Parathyroid adenoma (tissue), 2 donors: ENCODE measurements around the gene PRKAR1A.

Source experiments
- H2AFZ ChIP-seq: fragments of 300-600 bp; sonication (generic); one replicate; pipeline ENCODE4 v1.7.0; 2017; ENCODE audit warnings: antibody characterized with exemption, mild to moderate bottlenecking
- H3K27ac ChIP-seq: fragments of 300-600 bp; sonication (generic); one replicate; pipeline ENCODE4 v1.7.0; 2017
- H3K27me3 ChIP-seq: fragments of 300-600 bp; sonication (generic); one replicate; pipeline ENCODE4 v1.7.0; 2017; ENCODE audit warnings: low read length; ENCODE audit not compliant: control insufficient read depth, insufficient read depth
- H3K36me3 ChIP-seq: fragments of 300-600 bp; sonication (generic); one replicate; pipeline ENCODE4 v1.7.0; 2017; ENCODE audit warnings: low read length; ENCODE audit not compliant: control insufficient read depth, insufficient read depth
- H3K4me1 ChIP-seq: fragments of 300-600 bp; sonication (generic); one replicate; pipeline ENCODE4 v1.7.0; 2017; ENCODE audit warnings: control low read depth
- H3K4me2 ChIP-seq: fragments of 300-600 bp; sonication (generic); one replicate; pipeline ENCODE4 v1.7.0; 2017; ENCODE audit warnings: low read length
- H3K4me3 ChIP-seq: fragments of 300-600 bp; sonication (generic); one replicate; pipeline ENCODE4 v1.7.0; 2017; ENCODE audit warnings: low read depth, low read length
- H3K79me2 ChIP-seq: fragments of 300-600 bp; sonication (generic); one replicate; pipeline ENCODE4 v1.7.0; 2017; ENCODE audit warnings: control low read depth
- H3K9ac ChIP-seq: fragments of 300-600 bp; sonication (generic); one replicate; pipeline ENCODE4 v1.7.0; 2017; ENCODE audit warnings: mild to moderate bottlenecking
- H3K9me3 ChIP-seq: fragments of 300-600 bp; sonication (generic); one replicate; pipeline ENCODE4 v1.7.0; 2017; ENCODE audit warnings: low read length; ENCODE audit not compliant: control insufficient read depth
- CTCF ChIP-seq: fragments of 300-600 bp; sonication (generic); IDR thresholded peaks from one replicate; pipeline ENCODE4 v1.7.0; 2017; ENCODE audit warnings: antibody characterized with exemption, mild to moderate bottlenecking
- donor health status: primary hyperparathyroidism.

PRKAR1A gene

GRCh38 chr17:68567581-68567980, 55.4 kb downstream of the PRKAR1A start:
- H3K4me2 ChIP-seq, result no peak overlapping the region
- H3K9ac ChIP-seq, result no peak overlapping the region
- no peak overlapping the region for H3K27ac ChIP-seq
- H3K79me2 ChIP-seq, result no peaks in the 10 kb centered on the region
- H2AFZ ChIP-seq, result no peak overlapping the region
- no peaks in the 10 kb centered on the region for H3K4me1 ChIP-seq
- no peaks in the 10 kb centered on the region for H3K27me3 ChIP-seq
- H3K36me3 ChIP-seq, result no peaks in the 10 kb centered on the region
- no peak for TF ChIP-seq CTCF
- H3K4me3 ChIP-seq, result no peak overlapping the region
- H3K9me3 ChIP-seq, result no peaks in the 10 kb centered on the region

GRCh38 chr17:68568581-68568980, 56.4 kb downstream of the PRKAR1A start:
- no peak overlapping the region for H2AFZ ChIP-seq
- H3K36me3 ChIP-seq, result no peaks in the 10 kb centered on the region
- H3K9me3 ChIP-seq, result no peaks in the 10 kb centered on the region
- H3K79me2 ChIP-seq, result no peaks in the 10 kb centered on the region
- no peak overlapping the region for H3K9ac ChIP-seq
- H3K4me2 ChIP-seq, result no peak overlapping the region
- TF ChIP-seq CTCF, result no peak
- H3K4me3 ChIP-seq, result no peak overlapping the region
- no peaks in the 10 kb centered on the region for H3K27me3 ChIP-seq
- no peak overlapping the region for H3K27ac ChIP-seq
- H3K4me1 ChIP-seq, result no peaks in the 10 kb centered on the region

GRCh38 chr17:68569346-68569745, 57.1 kb downstream of the PRKAR1A start:
- no peak overlapping the region for H3K4me2 ChIP-seq
- no peaks in the 10 kb centered on the region for H3K36me3 ChIP-seq
- no peaks in the 10 kb centered on the region for H3K27me3 ChIP-seq
- H3K79me2 ChIP-seq, result no peaks in the 10 kb centered on the region
- no peak overlapping the region for H3K4me3 ChIP-seq
- no peak overlapping the region for H2AFZ ChIP-seq
- no peaks in the 10 kb centered on the region for H3K9me3 ChIP-seq
- TF ChIP-seq CTCF, result no peak
- no peak overlapping the region for H3K27ac ChIP-seq
- no peaks in the 10 kb centered on the region for H3K4me1 ChIP-seq
- H3K9ac ChIP-seq, result no peak overlapping the region

- H3K4me2 ChIP-seq, result no peak overlapping the region
- no peaks in the 10 kb centered on the region for H3K36me3 ChIP-seq
- no peak overlapping the region for H3K4me3 ChIP-seq
- no peaks in the 10 kb centered on the region for H3K27me3 ChIP-seq
- no peak overlapping the region for H3K9ac ChIP-seq
- H3K79me2 ChIP-seq, result no peaks in the 10 kb centered on the region
- no peak overlapping the region for H2AFZ ChIP-seq
- no peak overlapping the region for H3K27ac ChIP-seq
- no peaks in the 10 kb centered on the region for H3K4me1 ChIP-seq
- TF ChIP-seq CTCF, result no peak
- H3K9me3 ChIP-seq, result no peaks in the 10 kb centered on the region
Observed at GRCh38 chr17:68570526-68570925, 58.3 kb downstream of the PRKAR1A start.

DNA sequence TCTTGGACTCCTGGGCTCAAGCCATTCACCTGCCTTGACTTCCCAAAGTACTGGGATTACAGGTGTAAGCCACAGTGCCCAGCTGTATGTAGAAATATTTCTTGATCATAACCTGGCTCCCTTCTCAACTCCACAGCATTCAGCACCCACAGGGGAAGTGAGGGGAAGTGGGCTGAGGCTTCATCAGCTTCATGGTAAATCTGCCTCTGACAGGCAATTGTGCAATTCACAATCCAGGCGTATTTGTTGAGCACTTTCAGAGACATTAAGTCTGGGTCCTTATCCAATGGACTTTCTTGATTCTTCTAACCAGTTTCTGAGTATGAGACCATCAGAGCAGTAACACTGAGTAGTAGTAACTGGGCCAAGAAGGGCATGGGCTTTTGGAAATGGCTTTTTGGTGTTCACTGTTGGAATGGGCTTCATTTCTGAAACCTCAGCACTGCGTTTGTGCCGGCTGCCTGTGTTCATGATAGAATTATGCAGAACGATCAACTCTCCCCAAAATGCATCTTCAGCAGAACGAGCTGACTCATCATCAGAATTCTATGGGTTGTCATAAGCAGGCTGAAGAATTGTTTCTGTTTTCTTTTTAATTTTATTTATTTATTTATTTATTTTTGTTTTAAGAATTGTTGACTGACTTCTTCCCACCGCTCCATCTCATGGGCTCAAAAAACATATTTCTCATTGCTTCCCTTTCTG, 60.1 kb downstream of the PRKAR1A start:
- no peak for TF ChIP-seq CTCF
- Histone ChIP-seq H3K79me2 (no peaks in the 10 kb centered on the region), H3K4me3 (no peak overlapping the region), H3K4me1 (no peaks in the 10 kb centered on the region), H3K9ac (no peak overlapping the region), H3K4me2 (no peak overlapping the region), H3K27ac (no peak overlapping the region), H2AFZ (no peak overlapping the region), H3K9me3 (no peaks in the 10 kb centered on the region), H3K27me3 (no peaks in the 10 kb centered on the region), H3K36me3 (no peaks in the 10 kb centered on the region)
